Loucy (cell line): Measurements from ENCODE around the gene KIF26A.

Source experiments
- H2AFZ ChIP-seq: fragments of 200-600 bp; sonication (generic); 2 replicates; pipeline ENCODE4 v1.6.0; 2016; ENCODE audit warnings: antibody characterized with exemption, mild to moderate bottlenecking, low read length, moderate library complexity
- H3F3A ChIP-seq: fragments of 200-600 bp; 2 replicates; pipeline ENCODE4 v1.6.0; 2016; ENCODE audit warnings: antibody characterized with exemption, low read depth, mild to moderate bottlenecking
- H3K27me3 ChIP-seq: fragments of 200-600 bp; sonication (generic); 2 replicates; pipeline ENCODE4 v1.6.1; 2014; ENCODE audit warnings: low read length, mild to moderate bottlenecking; ENCODE audit not compliant: insufficient read depth, poor library complexity, severe bottlenecking
- H3K36me3 ChIP-seq: fragments of 200-600 bp; sonication (generic); 2 replicates; pipeline ENCODE4 v1.6.1; 2016; ENCODE audit warnings: low read length; ENCODE audit not compliant: insufficient read depth
- H3K4me1 ChIP-seq: fragments of 200-600 bp; sonication (generic); 2 replicates; pipeline ENCODE4 v1.5.1; 2014; ENCODE audit warnings: low read length, mild to moderate bottlenecking; ENCODE audit not compliant: insufficient read depth, poor library complexity, severe bottlenecking
- H3K4me2 ChIP-seq: fragments of 200-600 bp; sonication (generic); 2 replicates; pipeline ENCODE4 v1.6.0; 2014; ENCODE audit warnings: antibody characterized with exemption, low read length, low read depth, mild to moderate bottlenecking; ENCODE audit not compliant: poor library complexity, severe bottlenecking
- H3K4me3 ChIP-seq: fragments of 200-600 bp; sonication (generic); 2 replicates; pipeline ENCODE4 v1.5.1; 2014; ENCODE audit warnings: low read length, mild to moderate bottlenecking, mixed read lengths; ENCODE audit not compliant: poor library complexity, severe bottlenecking
- H3K79me2 ChIP-seq: fragments of 200-600 bp; sonication (generic); 2 replicates; pipeline ENCODE4 v1.6.1; 2014; ENCODE audit warnings: low read length; ENCODE audit not compliant: insufficient read depth
- H3K9ac ChIP-seq: fragments of 200-600 bp; sonication (generic); 2 replicates; pipeline ENCODE4 v1.6.0; 2014; ENCODE audit warnings: mild to moderate bottlenecking, low read depth, low read length, moderate library complexity; ENCODE audit not compliant: poor library complexity, severe bottlenecking
- H3K9me2 ChIP-seq: fragments of 200-600 bp; sonication (generic); replicated peaks from 2 replicates; pipeline ENCODE4 v1.6.1; 2016; ENCODE audit warnings: low read depth, low read length, mixed read lengths
- H3K9me3 ChIP-seq: fragments of 200-600 bp; sonication (generic); 2 replicates; pipeline ENCODE4 v1.6.1; 2014; ENCODE audit warnings: mild to moderate bottlenecking, antibody characterized with exemption, low read length, low read depth; ENCODE audit not compliant: insufficient read depth
- H4K20me1 ChIP-seq: fragments of 200-600 bp; sonication (generic); 2 replicates; pipeline ENCODE4 v1.6.0; 2014; ENCODE audit warnings: antibody characterized with exemption, low read length, mild to moderate bottlenecking; ENCODE audit not compliant: insufficient read depth, poor library complexity, severe bottlenecking
- EZH2phosphoT487 ChIP-seq: fragments of 200-600 bp; IDR thresholded peaks from 2 replicates; pipeline ENCODE4 v1.6.1; 2018; ENCODE audit warnings: antibody characterized with exemption, mild to moderate bottlenecking, moderate library complexity, borderline replicate concordance
- TF ChIP-seq, protein P1 (sequence below): fragments of 200-600 bp; sonication (generic); conservative IDR thresholded peaks from 2 replicates; pipeline ENCODE4 v1.5.1; 2014; ENCODE audit warnings: mild to moderate bottlenecking, antibody characterized with exemption, low read length

The KIF26A gene

DNA sequence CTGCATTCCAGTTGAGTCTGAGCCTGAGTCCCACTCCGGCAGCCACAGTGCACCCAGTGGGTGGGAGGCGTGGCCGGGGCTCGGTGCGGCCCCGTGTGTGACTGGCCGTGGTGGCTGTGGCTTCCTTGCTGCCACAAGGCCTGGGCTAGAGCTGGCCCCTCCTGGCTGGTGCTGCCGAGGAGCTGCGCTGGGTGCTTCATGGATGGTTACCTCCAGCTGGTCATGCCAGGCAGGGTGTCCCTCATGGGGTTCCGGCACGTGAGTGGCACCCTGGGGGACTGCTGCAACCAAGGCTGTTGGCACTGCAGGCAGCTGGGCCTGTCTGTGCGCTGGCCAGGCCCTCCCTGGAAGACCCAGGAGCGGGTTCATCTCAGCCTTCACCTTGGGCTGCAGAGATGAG, 62.7 kb downstream of the KIF26A start:
- H3K36me3 ChIP-seq: no peaks in the 10 kb centered on the region
- H3K4me3 ChIP-seq: no peak overlapping the region
- H3F3A ChIP-seq: no peaks in the 10 kb centered on the region
- no peaks in the 10 kb centered on the region for H3K9me2 ChIP-seq
- H4K20me1 ChIP-seq: no peaks in the 10 kb centered on the region
- no peak overlapping the region for H2AFZ ChIP-seq
- H3K9ac ChIP-seq: no peak overlapping the region
- H3K9me3 ChIP-seq: no peaks in the 10 kb centered on the region
- no peak for TF ChIP-seq EZH2phosphoT487
- TF ChIP-seq, protein P1, sequence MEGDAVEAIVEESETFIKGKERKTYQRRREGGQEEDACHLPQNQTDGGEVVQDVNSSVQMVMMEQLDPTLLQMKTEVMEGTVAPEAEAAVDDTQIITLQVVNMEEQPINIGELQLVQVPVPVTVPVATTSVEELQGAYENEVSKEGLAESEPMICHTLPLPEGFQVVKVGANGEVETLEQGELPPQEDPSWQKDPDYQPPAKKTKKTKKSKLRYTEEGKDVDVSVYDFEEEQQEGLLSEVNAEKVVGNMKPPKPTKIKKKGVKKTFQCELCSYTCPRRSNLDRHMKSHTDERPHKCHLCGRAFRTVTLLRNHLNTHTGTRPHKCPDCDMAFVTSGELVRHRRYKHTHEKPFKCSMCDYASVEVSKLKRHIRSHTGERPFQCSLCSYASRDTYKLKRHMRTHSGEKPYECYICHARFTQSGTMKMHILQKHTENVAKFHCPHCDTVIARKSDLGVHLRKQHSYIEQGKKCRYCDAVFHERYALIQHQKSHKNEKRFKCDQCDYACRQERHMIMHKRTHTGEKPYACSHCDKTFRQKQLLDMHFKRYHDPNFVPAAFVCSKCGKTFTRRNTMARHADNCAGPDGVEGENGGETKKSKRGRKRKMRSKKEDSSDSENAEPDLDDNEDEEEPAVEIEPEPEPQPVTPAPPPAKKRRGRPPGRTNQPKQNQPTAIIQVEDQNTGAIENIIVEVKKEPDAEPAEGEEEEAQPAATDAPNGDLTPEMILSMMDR: no peak
- no peaks in the 10 kb centered on the region for H3K27me3 ChIP-seq
- peaks cover 19% of the 10 kb centered on the region for H3K4me1 ChIP-seq
- H3K4me2 ChIP-seq: no peak overlapping the region
- H3K79me2 ChIP-seq: no peaks in the 10 kb centered on the region

DNA sequence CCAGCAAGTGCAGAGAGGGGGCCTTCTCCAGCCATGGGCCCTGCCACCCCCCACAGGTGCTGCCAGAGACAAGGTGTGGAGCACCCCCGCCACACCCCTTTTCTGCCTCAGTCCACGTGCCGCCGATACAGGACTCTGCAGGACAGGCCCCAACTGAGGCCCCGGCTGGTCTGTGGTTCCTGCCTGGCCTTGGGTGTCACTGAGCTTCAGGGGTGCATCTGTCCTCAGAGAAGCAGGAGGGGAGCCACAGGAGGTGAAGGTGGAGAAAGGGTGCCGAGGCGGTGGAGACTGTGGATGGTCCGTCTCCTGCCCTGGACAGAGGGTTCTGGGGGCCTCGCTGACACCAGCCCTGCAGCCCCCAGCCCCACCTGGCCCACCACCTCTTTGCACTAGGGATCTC, 63.1 kb downstream of the KIF26A start:
- TF ChIP-seq, protein P1: no peak
- TF ChIP-seq EZH2phosphoT487: no peak
- H3K27me3 ChIP-seq: no peaks in the 10 kb centered on the region
- peaks cover 15% of the 10 kb centered on the region for H3K4me1 ChIP-seq
- no peak overlapping the region for H3K9ac ChIP-seq
- no peak overlapping the region for H3K4me3 ChIP-seq
- no peaks in the 10 kb centered on the region for H3K9me2 ChIP-seq
- H3K9me3 ChIP-seq: no peaks in the 10 kb centered on the region
- H4K20me1 ChIP-seq: no peaks in the 10 kb centered on the region
- no peaks in the 10 kb centered on the region for H3K36me3 ChIP-seq
- H2AFZ ChIP-seq: no peak overlapping the region
- no peaks in the 10 kb centered on the region for H3F3A ChIP-seq
- H3K4me2 ChIP-seq: no peak overlapping the region
- no peaks in the 10 kb centered on the region for H3K79me2 ChIP-seq

DNA sequence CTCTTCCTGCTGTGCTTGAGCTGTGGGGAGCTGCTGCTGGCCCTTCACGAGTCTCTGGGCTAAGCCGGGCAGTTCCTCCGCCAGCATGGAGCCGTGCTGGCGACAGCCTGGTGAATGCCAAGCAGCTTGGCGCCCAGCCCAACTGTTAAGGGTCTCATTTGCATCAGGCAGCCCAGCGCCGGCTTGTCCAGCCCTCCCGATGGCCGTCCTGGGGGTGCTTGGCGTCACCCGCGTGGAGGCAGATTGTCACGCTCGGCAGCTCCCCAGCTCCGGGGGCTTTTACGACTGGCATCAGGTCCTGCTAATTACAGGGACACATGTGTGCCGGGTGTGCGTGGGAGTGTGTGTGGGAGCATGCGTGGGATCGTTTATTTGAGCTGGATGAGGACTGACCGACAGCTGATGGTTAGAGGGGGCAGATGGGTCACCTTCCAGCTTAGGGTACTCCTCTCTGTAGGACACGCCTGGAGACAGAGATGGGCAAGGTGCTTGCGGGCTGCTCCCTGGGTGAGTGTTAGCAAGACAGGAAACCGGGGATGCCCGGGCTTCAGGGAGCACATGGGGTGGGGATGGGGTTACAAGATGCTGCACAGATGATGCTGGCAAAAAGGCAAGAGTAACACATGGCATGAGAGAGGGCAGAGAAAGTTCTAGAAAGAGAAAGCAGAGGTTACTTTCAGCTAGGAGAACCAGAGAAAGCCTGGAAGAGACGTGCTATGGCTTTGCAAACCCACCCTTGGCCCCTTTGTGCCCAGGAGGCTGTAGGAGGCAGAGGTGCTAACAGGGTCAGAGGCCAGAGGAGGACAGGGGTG, 64.1 kb downstream of the KIF26A start:
- Histone ChIP-seq H3K79me2 (no peaks in the 10 kb centered on the region), H3K9me3 (no peaks in the 10 kb centered on the region), H3F3A (no peaks in the 10 kb centered on the region), H3K36me3 (no peaks in the 10 kb centered on the region), H3K4me3 (no peak overlapping the region), H3K27me3 (no peaks in the 10 kb centered on the region), H3K4me2 (no peak overlapping the region), H3K4me1 (peaks cover 7% of the 10 kb centered on the region), H3K9me2 (no peaks in the 10 kb centered on the region), H2AFZ (no peak overlapping the region), H4K20me1 (no peaks in the 10 kb centered on the region), H3K9ac (no peak overlapping the region)
- no peak for TF ChIP-seq EZH2phosphoT487
- TF ChIP-seq, protein P1: no peak
